SK-N-SH treated with all-trans-retinoic acid at 6 μM for 48 hours (cell line): ENCODE results near the gene C1QL1.

Source experiments
- ATAC-seq: fragments of 200-7000 bp; cut with Tn5 transposase; 3 replicates; pipeline ENCODE4 v1.9.1; 2020; ENCODE audit warnings: mild to moderate bottlenecking, moderate library complexity
- ARNTL ChIP-seq: fragments of 450-650 bp; formaldehyde crosslinking; IDR thresholded peaks from 2 replicates; pipeline ENCODE4 v1.5.0; 2020; ENCODE audit warnings: low read depth, mild to moderate bottlenecking, moderate library complexity, borderline replicate concordance
- BACH2 ChIP-seq: fragments of 250-450 bp; sonication (Bioruptor Pico); IDR thresholded peaks from 2 replicates; pipeline ENCODE4 v1.9.0; 2021; ENCODE audit warnings: mild to moderate bottlenecking, borderline replicate concordance
- CSDC2 ChIP-seq: fragments of 250-450 bp; sonication (Bioruptor Pico); IDR thresholded peaks from 2 replicates; pipeline ENCODE4 v1.5.0; 2020; ENCODE audit warnings: mild to moderate bottlenecking, moderate library complexity
- ESRRG ChIP-seq: fragments of 250-450 bp; sonication (Bioruptor Pico); IDR thresholded peaks from 2 replicates; pipeline ENCODE4 v1.6.1; 2021; ENCODE audit warnings: mild to moderate bottlenecking
- GLIS3 ChIP-seq: fragments of 250-450 bp; sonication (Bioruptor Pico); IDR thresholded peaks from 2 replicates; pipeline ENCODE4 v1.5.0; 2020; ENCODE audit warnings: mild to moderate bottlenecking, moderate library complexity
- ISL1 ChIP-seq: fragments of 250-450 bp; sonication (Bioruptor Pico); IDR thresholded peaks from 2 replicates; pipeline ENCODE4 v2.1.2; 2022; ENCODE audit warnings: mild to moderate bottlenecking, moderate library complexity
- OSR1 ChIP-seq: fragments of 250-450 bp; sonication (Bioruptor Pico); IDR thresholded peaks from 2 replicates; pipeline ENCODE4 v1.8.0; 2022; ENCODE audit warnings: moderate library complexity, mild to moderate bottlenecking, inconsistent platforms
- PPARA ChIP-seq: fragments of 250-450 bp; sonication (Bioruptor Pico); IDR thresholded peaks from 2 replicates; pipeline ENCODE4 v1.5.0; 2020; ENCODE audit warnings: mild to moderate bottlenecking, borderline replicate concordance
- RARB ChIP-seq: fragments of 250-450 bp; sonication (Bioruptor Pico); IDR thresholded peaks from 2 replicates; pipeline ENCODE4 v1.8.0; 2021; ENCODE audit warnings: mild to moderate bottlenecking, moderate library complexity
- SNAI2 ChIP-seq: fragments of 250-450 bp; sonication (Bioruptor Pico); IDR thresholded peaks from 2 replicates; pipeline ENCODE4 v1.5.0; 2020; ENCODE audit warnings: mild to moderate bottlenecking, moderate library complexity
- TCF4 ChIP-seq: fragments of 250-450 bp; sonication (Bioruptor Pico); IDR thresholded peaks from 2 replicates; pipeline ENCODE4 v1.8.0; 2021; ENCODE audit warnings: mild to moderate bottlenecking, moderate library complexity, borderline replicate concordance
- TOX ChIP-seq: fragments of 250-450 bp; sonication (Bioruptor Pico); IDR thresholded peaks from 2 replicates; pipeline ENCODE4 v1.8.0; 2021; ENCODE audit warnings: mild to moderate bottlenecking, moderate library complexity, borderline replicate concordance
- ZC3H10 ChIP-seq: fragments of 250-450 bp; sonication (Bioruptor Pico); IDR thresholded peaks from 2 replicates; pipeline ENCODE4 v1.5.1; 2021; ENCODE audit warnings: mild to moderate bottlenecking, moderate library complexity
- ZFP3 ChIP-seq: fragments of 250-450 bp; sonication (Bioruptor Pico); IDR thresholded peaks from 2 replicates; pipeline ENCODE4 v1.5.0; 2020; ENCODE audit warnings: mild to moderate bottlenecking, moderate library complexity
- ZFP30 ChIP-seq: fragments of 450-650 bp; formaldehyde crosslinking; IDR thresholded peaks from 2 replicates; pipeline ENCODE4 v1.5.0; 2022; ENCODE audit warnings: mild to moderate bottlenecking, moderate library complexity
- ZNF565 ChIP-seq: fragments of 450-650 bp; formaldehyde crosslinking; conservative IDR thresholded peaks from 2 replicates; pipeline ENCODE4 v1.5.0; 2020; ENCODE audit warnings: low read depth, mild to moderate bottlenecking, moderate library complexity
- ZNF8 ChIP-seq: fragments of 450-650 bp; formaldehyde crosslinking; IDR thresholded peaks from 2 replicates; pipeline ENCODE4 v1.5.0; 2020; ENCODE audit warnings: mild to moderate bottlenecking, moderate library complexity
- TF ChIP-seq, protein P1 (sequence below): fragments of 250-450 bp; sonication (Bioruptor Pico); IDR thresholded peaks from 2 replicates; pipeline ENCODE4 v1.5.0; 2020; ENCODE audit warnings: mild to moderate bottlenecking, moderate library complexity
- TF ChIP-seq, protein P2 (sequence below): fragments of 250-450 bp; sonication (Bioruptor Pico); IDR thresholded peaks from 2 replicates; pipeline ENCODE4 v1.5.1; 2021; ENCODE audit warnings: mild to moderate bottlenecking, moderate library complexity
- TF ChIP-seq, protein P3 (sequence below): fragments of 250-450 bp; sonication (Bioruptor Pico); IDR thresholded peaks from 2 replicates; pipeline ENCODE4 v1.8.0; 2020; ENCODE audit warnings: mild to moderate bottlenecking, moderate library complexity, borderline replicate concordance

The C1QL1 gene

DNA sequence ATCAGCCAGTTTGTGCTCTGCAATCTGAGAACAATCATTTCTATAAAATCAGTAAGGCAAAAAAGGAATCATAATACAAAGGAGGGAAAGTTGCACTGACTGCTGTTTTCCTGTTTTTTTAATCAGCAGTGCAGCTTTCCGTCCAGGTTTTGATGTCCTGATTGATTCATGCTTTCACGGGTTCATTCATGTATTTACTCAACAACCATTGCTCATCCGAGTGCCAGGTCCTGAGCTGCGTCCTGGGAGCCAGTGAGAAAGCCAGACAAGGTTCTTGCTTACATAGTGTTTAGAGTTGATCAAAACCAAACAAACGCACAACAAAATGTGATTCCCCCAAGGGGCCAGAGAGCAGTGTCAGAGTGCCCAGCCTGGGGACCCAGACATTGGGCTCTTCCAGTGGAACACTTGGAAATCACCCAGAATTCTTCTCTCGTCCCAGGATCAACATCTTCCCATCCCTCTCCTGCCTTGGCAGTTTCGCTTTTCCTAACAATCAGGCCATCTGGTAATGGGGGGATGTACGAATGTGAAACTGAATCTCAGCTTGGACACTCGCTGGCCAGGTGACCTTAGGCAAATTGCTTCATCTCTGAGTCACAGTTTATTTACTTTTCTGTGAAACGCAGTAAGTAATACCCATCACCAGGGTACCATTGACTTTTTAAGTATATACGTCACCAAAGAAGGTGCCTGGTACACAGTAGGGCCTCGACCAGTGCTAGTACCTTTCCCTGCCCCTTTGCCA lies 13.3 kb upstream of the C1QL1 start:
- no peak for ATAC-seq
- TF ChIP-seq TCF4 = no peak
- TF ChIP-seq PPARA = no peak
- TF ChIP-seq CSDC2 (CRISPR knock-in tag) = no peak

DNA sequence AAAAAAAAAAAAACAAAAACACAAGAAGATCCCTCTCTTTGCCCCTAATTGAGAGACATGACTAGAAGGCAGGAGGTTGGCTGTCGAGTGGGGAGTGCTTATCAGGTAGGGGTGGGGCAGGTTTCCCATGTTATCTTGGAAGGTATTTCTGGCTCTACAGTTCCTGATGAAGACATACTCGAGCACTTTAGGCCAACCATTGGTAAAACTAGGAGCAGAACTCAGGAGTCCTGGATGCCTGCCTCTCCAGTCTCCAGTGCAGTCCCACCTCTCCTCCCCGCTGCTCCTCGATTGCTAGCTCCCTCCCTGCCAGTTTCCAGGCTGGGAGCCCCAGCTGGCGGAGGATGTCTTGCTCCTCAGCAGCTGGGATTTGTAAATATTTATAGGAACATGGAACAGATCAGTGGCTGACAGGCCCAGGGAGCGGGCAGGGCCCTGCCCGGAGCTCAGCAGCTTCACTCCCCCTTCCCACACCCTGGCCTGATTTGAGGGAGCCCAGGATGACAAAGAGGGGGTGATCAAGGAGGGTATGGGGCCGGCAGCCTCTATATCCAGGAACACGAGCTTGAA lies 11.4 kb upstream of the C1QL1 start:
- no peak for TF ChIP-seq ISL1 (CRISPR knock-in tag)
- TF ChIP-seq GLIS3 (CRISPR knock-in tag) = no peak
- no peak for TF ChIP-seq RARB (CRISPR knock-in tag)
- no peak for TF ChIP-seq ZFP30 (CRISPR knock-in tag)
- no peak for TF ChIP-seq ZNF565
- no peak for TF ChIP-seq ZC3H10 (CRISPR knock-in tag)
- TF ChIP-seq OSR1 = no peak
- no peak for TF ChIP-seq PPARA
- TF ChIP-seq BACH2 (CRISPR knock-in tag) = no peak
- TF ChIP-seq ZNF8 (CRISPR knock-in tag) = no peak
- no peak for TF ChIP-seq ARNTL (CRISPR knock-in tag)
- TF ChIP-seq, protein P1, sequence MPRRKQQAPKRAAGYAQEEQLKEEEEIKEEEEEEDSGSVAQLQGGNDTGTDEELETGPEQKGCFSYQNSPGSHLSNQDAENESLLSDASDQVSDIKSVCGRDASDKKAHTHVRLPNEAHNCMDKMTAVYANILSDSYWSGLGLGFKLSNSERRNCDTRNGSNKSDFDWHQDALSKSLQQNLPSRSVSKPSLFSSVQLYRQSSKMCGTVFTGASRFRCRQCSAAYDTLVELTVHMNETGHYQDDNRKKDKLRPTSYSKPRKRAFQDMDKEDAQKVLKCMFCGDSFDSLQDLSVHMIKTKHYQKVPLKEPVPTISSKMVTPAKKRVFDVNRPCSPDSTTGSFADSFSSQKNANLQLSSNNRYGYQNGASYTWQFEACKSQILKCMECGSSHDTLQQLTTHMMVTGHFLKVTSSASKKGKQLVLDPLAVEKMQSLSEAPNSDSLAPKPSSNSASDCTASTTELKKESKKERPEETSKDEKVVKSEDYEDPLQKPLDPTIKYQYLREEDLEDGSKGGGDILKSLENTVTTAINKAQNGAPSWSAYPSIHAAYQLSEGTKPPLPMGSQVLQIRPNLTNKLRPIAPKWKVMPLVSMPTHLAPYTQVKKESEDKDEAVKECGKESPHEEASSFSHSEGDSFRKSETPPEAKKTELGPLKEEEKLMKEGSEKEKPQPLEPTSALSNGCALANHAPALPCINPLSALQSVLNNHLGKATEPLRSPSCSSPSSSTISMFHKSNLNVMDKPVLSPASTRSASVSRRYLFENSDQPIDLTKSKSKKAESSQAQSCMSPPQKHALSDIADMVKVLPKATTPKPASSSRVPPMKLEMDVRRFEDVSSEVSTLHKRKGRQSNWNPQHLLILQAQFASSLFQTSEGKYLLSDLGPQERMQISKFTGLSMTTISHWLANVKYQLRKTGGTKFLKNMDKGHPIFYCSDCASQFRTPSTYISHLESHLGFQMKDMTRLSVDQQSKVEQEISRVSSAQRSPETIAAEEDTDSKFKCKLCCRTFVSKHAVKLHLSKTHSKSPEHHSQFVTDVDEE = no peak
- no peak for TF ChIP-seq TOX (CRISPR knock-in tag)
- no peak for ATAC-seq

DNA sequence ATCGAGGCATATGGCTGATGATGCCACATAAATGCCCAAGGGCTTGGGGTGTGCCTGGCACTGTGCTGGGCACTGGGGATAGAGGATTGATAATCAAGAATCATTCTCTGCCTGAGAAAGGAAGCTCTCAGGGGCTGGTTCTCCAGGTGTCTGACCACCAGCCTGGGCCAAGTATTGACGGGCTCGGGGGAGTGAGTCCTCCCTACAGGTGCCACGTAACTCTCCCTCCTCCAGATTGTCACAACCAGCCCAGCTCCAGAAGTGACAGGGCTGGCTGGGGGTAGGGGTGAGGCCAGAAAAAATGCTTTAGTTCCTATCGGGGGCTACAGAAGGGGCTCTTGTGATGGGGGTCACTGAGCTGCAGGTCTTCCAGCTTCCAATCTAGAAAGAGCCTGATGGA lies 10.7 kb upstream of the C1QL1 start:
- ATAC-seq = no peak
- TF ChIP-seq, protein P1 = no peak
- TF ChIP-seq CSDC2 (CRISPR knock-in tag) (no peak), ZFP30 (CRISPR knock-in tag) (no peak), ZFP3 (CRISPR knock-in tag) (no peak), OSR1 (no peak), ISL1 (CRISPR knock-in tag) (no peak), TCF4 (no peak), SNAI2 (no peak), ESRRG (no peak), ARNTL (CRISPR knock-in tag) (no peak), BACH2 (CRISPR knock-in tag) (no peak)
- TF ChIP-seq, protein P2, sequence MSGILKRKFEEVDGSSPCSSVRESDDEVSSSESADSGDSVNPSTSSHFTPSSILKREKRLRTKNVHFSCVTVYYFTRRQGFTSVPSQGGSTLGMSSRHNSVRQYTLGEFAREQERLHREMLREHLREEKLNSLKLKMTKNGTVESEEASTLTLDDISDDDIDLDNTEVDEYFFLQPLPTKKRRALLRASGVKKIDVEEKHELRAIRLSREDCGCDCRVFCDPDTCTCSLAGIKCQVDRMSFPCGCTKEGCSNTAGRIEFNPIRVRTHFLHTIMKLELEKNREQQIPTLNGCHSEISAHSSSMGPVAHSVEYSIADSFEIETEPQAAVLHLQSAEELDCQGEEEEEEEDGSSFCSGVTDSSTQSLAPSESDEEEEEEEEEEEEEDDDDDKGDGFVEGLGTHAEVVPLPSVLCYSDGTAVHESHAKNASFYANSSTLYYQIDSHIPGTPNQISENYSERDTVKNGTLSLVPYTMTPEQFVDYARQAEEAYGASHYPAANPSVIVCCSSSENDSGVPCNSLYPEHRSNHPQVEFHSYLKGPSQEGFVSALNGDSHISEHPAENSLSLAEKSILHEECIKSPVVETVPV = no peak
- TF ChIP-seq, protein P3, sequence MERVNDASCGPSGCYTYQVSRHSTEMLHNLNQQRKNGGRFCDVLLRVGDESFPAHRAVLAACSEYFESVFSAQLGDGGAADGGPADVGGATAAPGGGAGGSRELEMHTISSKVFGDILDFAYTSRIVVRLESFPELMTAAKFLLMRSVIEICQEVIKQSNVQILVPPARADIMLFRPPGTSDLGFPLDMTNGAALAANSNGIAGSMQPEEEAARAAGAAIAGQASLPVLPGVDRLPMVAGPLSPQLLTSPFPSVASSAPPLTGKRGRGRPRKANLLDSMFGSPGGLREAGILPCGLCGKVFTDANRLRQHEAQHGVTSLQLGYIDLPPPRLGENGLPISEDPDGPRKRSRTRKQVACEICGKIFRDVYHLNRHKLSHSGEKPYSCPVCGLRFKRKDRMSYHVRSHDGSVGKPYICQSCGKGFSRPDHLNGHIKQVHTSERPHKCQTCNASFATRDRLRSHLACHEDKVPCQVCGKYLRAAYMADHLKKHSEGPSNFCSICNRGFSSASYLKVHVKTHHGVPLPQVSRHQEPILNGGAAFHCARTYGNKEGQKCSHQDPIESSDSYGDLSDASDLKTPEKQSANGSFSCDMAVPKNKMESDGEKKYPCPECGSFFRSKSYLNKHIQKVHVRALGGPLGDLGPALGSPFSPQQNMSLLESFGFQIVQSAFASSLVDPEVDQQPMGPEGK = no peak
